ENCODE measurements around the gene PLA2G4A.

Gene PLA2G4A

DNA sequence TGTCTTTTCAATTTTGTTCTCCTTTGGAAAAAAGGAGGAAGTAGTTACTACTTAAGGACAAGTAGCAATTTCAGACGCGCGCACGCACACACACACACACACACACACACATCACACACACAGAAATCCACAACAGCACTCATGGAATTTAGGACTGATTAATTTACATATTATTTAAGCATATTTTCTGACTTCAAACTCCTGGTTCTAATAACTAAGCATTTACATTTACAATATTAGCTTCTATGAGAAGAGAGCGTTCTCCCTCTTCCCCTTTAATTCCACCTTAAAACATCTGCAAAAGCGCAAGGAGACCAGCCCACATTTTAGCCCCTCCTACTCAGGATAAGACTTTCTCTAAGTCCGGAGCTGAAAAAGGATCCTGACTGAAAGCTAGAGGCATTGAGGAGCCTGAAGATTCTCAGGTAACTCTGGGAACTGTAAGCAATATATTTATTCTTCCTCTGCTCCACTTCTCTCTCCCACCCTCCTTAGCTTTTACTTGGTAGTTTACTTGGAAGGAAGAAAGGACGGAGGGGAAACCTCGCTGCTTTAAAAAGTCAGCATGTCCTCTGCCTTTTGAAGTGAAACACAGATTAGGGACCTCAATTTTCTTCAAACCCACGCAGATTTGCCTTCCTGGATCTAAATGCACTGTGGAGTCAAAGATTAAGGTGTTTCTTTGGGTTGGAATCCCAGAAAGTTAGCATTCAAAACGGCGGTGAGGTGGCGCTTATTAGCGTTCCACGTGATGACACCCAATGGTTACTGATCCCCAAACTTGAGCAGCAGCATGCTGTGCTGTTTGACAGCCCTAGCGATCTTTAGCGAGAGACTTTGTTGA, at the start of gene PLA2G4A:
Gene PLA2G4A (plus strand): TSS at position 339 of the 844 bp plus-strand sequence. CDS start 25,406 bp downstream, outside the sequence.
- DNase-seq, result no peak

DNA sequence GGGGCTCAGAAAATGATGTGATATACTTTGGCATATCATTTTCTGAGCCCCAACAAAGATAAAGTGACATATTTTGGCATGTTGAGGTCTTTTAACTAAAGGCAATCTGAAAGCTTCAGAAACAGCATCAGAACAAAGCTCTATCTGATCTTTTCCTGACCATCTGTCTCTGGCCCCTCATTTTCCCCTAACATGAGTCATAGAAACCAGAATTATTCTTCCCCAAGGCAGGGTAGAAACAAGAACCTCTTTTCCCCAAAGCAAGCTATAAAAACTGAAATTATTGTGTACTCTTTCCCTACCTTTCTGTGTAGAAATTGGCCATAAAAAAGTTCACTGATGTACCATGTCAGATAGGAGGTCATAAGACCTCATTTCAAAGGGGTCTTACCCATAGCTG, 48.7 kb upstream of the PLA2G4A start:
- DNase-seq, result no peak

DNA sequence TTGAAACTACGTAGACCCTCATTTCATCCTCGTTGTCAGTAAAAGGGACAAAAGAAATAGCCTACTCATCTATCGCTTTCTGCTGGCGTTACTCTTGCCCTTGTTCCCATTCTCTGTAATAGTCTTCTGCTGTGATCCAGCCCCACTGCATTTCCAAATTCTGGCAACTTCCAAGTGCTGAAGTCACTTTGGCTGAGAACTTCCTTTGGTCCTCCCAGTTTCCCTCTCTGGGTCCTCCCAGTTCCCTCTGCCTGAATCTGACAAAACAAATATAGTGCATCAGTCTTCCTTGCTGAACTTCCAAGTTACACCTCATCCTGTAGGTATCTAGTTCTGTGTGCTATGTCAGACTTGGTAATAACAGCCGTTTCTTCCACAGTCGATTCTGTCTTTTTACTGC, 47.0 kb upstream of the PLA2G4A start:
- DNase-seq, result no peak

DNA sequence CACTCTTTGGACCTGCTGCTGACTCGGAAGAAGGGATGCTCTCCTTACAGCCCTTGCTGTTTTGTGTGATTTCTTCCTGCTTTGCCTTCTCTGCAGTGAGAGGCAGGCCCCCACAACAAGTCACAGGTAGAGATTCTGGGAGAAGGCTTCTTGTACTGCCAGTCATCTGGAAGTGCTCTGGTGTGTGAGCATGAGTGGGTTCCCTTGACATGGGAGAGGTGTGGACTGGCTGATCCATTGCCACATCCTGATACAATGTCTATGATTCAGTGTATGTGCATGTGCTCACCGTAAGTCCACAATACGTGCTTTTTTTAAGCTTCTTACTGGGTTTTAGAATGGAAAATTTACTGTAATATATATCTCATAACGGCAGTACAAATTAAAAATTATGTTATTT, 46.0 kb upstream of the PLA2G4A start:
- no peak for DNase-seq

DNA sequence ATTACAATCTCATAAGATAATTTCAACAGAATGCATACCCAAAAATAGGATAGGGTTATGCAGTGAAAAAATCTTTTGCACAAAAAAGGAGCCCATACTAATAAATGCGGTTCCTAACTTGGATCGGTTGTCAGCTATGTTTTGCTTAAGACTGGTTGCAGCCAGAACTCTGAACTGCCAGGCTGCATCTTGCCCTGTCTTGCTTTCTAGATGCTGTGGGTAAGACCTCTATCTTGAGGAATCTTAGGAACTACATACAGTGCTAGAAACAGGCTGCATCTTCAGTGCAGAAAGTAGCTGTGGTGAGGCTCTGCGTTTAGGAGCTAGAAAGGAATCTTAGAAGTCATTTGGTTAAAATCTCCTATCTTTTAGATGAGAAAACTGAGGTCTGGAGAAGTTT, 45.6 kb upstream of the PLA2G4A start:
- DNase-seq, result no peak

DNA sequence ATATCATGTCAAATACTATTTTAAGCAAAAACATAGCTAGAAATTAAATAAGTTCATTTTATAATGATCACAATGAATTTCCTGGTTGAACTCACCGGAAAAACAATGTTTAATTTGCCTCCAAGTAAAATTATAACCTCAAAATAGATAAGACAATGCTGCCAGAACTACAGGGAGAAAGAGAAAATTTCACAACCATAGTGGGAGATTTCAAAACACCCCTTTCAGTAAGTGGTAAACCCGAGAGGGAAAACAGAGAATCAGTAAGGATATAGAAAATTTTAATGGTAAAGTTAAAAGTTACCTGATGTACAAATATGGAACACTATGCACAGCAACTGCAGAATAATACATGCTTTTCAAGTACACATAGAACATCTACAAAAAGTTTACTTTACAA, 43.2 kb upstream of the PLA2G4A start:
- no peak for DNase-seq

DNA sequence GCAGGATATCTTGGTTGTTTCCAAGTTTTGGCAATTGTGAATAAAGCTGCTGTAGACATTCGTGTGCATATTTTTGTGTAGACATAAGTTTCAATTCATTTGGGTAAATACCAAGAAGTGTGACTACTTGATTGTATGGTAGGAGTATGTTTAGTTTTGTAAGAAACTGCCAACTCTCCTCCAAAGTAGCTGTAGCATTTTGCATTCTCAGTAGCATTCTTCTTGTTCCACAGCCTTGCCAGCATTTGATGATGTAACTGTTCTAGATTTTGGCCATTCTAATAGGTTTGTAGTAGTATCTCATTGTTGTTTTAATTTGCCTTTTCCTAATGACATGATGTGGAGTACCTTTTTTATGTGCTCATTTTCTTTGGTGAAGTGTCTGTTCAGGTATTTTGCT, 38.6 kb upstream of the PLA2G4A start:
- no peak for DNase-seq

DNA sequence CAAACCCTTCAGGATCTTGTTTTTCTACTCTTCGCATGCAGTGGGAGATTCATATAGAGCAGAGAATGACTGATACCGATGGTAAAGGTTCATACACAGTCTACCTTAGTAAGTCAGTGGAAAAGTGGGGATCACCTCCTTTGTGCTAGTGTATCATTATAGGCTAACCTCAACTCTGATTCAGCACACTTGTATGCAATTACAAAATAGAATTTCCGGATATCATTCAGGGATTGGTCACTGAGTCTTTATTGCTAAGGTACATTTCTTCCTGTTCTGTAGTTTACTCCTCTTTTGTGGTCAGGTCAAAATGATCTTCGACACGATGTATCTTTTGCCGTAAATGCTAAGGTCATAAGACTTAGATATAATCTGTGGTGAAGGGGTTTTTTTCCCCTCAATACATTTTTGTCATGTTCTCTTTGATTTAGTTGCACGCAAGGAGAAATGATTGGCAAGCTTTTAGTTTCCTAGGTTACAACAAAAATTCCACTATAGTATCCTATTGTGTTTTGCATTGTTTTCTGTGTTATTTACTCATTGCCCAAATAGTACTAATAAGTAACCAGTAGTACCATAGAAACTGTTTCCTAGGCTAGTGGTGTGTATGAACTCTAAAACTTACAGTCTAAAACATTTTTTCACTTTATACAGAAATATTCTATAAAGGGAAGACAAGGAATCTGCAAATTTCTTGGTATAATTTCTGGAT, 35.7 kb upstream of the PLA2G4A start:
- DNase-seq, result no peak

DNA sequence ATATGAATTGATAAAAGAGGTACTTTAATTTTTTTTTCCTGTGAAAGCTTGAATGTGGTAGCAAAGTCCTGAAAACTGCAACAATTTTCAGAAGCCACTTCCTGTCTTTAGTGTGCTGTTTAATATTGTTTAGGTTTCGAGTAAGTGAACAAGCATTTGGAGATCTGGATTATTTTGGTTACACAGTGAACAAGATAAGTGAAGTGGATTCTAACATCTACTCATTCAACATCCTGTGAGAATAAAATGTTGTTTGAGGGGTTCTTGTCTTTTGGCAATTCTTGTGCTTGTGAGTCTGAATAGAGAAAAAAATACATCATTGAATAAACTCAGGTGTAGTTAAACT, 35.2 kb upstream of the PLA2G4A start:
- DNase-seq, result no peak

DNA sequence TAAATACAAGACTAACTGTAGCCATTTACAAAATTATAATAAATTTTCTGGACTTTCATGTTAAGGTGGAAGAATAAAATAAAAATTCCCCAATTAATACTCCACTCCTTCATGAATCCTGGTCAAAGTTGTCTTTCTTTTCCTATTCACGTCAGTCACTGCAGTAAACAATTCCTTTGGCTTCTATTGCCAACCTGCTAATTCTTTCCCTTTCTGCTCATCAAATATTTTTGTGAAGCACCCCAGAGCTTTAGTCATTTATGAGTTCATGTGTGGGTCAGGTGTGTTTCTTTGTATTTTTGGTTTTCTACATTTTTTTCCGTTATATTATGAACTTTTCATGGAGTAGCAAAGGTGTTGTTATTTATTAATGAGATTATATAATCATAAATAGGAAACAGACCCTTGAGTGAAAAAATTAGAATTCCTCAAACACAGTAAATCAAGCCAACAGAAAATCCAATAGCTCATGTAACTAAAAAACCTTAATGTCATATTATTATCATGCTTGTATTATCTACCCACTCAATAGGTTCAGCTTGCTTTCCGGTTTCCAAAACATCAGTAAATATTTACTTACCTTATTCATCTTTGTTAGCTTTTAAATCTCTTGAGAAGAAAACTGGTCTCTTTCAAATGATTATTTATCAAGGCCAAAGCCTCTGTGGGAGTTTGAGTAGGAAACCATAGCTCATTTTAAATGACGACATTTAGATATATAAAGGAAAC, 29.6 kb upstream of the PLA2G4A start:
- no peak for DNase-seq

DNA sequence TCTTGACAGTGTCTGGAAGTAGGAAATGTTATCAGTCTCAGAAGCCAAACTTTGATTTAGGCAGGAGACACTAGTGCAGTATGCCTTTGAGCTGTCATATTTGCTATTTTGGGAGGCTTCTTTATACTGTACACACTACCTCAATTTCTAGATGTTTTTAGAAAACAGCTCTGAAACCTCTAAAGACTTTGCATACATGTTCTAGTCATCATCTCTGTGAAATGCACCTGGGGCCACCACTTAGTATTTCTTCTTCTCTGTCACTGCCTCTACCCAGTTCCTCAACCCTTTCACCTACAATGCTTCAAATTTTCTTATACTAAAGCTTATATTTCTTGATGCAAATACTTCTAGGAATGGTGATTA, 29.1 kb upstream of the PLA2G4A start:
- no peak for DNase-seq

DNA sequence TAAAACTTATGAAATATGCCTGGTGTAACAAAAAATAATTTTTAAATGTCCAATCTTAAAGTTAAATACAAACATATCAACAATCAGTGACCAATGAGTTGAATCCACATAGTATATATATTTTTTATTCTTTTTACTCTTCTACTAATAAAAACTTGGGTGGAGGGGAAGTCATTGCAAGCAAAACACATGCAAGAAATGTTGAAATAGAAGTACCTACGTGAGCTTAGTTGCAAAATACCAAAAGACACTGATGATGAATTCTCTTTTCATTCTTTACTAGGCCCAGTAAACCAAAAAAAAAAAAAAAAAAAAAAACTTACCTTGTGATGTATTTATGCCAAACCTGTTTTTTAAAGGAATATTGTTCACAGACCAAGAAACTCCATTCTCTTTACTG, 26.4 kb upstream of the PLA2G4A start:
- no peak for DNase-seq

DNA sequence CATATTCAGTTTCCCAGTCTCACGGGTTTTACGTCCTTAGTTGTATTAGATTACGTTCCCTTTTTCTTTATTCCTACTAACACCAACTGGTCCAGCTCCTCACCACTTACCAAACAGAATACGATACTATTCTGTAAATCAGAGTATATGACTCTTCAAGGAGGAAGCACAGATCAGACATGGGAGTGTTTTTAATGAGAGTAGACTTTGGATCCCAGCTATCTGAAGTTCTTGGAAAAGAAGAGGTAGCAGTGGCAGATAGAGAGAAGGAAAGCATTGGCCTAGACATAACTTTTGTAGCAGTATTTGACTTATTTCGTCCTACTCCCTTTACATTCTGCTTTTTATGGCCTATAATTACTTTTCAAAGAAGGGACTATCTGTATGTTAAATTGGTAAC, 24.1 kb upstream of the PLA2G4A start:
- DNase-seq, result no peak

DNA sequence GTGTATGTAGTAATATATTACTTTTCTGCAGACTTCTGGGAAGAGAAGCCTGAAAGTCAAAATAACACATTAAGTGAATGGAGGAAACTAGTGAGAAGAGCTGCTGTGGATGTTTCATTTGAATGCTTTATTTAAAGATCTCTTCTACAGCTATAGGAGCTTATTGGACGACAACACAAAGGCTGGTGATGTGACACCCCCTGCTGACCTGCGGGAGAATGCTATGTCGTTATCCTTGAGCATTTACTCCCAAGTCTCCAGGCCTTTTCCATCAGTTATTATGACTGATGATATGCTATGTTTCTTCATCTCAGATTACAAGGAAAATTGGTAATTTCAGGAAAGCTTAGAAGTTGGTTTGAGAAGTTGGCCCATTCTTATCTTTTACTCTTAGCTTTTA, 22.3 kb upstream of the PLA2G4A start:
- no peak for DNase-seq

DNA sequence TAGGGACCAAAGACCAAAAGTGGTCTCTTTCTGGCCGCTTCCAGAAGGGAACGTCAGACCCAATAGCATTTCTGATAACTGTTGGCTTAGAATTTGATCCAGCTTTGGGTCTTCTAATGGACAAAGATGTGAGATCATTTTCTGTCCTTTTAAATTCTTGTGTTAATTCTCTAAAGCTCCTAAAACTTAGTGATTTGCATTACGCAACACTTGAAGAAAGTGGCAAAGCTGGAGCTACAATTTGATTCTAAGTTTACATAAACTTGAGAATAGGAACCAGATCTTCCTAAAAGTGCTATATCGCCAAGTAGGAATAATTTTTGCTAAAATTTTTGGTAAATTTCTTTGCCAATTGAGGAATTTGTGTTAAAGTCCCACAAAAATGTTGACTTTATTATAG, 21.6 kb upstream of the PLA2G4A start:
- no peak for DNase-seq

DNA sequence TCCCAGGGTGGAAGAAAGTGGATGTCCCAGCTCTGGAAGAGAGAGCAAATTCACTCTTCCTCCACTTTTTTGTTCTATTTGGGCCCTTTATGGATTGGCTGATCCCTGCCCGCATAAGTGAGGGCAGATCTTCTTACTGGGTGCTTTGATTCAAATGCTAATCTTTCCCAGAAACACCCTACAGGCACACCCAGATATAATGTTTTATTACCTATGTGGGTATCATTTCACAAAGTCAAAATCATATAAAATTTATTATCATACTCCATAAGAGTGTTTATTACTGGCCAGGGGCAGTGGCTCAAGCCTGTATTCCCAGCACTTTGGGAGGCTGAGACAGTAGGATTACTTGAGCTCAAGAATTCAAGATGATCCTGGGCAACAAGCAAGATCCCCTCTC, 16.9 kb upstream of the PLA2G4A start:
- no peak for DNase-seq

DNA sequence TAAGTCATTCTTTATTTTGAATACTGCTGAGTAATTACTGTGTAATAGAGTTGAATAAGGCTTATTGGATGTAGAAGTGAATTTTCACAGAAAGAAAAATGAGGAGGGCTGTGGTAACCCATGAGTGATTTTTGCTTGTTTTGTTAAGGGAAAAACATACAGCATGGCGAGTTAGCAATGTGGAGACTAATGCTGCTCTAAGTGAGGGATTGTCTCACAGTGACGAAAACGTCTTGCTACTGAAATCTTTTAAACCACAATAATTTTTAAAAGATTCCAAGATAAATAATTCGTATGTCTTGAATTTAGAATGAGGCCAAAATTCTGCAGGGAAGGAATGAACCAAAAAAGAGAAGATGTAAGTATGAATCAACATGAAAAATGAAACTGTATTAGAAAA, 16.2 kb upstream of the PLA2G4A start:
- no peak for DNase-seq

DNA sequence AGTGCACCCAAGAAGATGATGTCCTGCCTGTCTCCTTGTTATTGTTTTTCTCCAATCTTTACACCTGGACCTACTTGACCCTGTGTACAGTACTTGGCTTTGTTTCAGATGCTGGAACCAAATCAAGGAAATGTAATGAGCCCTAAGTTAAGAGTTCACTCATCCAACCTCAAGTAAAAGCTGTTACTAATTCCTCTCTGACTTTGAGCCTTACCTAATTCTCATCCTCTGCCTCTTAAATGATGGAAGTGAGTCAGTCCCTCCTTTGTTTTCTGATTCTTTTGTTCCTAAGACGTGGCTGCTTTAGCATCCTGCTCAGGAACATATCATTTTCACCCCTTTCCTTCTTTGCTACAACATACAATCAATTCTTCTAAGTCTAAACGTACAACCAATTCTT, 15.3 kb upstream of the PLA2G4A start:
- DNase-seq, result no peak

DNA sequence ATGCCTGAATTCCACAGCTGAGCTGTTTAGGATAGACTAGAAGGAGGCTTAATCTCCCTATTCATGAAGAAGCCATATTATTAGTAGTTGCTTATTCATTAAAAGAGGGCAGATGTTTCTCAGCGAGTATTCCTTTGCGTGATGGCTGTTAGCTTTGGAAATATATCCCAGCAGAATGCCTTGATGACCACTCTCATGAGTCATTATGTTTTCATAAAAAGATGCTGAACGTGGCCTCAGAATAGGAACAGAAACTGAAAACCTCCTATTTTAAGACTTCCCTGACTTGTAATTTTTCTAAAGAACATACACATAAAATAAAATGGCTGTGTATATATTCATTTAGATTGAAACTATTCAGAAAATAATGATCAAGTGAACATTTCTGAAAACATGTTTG, 9.6 kb upstream of the PLA2G4A start:
- DNase-seq, result no peak

DNA sequence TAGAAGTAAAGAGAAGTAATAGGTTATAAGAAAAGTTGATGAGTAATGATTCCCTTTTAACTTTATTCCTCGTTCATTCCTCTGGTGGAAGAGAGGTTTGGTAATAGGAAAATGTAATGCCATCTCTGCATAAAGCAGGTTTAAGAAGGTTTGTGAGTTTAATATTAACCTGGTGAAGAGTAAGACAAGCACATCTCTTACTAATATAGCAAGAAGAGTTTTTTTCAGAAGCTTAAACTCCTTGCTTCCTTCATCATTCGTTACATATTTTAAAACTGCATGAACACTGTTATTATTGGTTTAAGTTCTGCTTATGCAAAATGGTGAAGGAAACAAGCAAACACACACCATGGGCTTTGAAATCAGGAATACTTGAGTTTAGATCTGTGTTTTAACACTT, 9.2 kb upstream of the PLA2G4A start:
- no peak for DNase-seq

DNA sequence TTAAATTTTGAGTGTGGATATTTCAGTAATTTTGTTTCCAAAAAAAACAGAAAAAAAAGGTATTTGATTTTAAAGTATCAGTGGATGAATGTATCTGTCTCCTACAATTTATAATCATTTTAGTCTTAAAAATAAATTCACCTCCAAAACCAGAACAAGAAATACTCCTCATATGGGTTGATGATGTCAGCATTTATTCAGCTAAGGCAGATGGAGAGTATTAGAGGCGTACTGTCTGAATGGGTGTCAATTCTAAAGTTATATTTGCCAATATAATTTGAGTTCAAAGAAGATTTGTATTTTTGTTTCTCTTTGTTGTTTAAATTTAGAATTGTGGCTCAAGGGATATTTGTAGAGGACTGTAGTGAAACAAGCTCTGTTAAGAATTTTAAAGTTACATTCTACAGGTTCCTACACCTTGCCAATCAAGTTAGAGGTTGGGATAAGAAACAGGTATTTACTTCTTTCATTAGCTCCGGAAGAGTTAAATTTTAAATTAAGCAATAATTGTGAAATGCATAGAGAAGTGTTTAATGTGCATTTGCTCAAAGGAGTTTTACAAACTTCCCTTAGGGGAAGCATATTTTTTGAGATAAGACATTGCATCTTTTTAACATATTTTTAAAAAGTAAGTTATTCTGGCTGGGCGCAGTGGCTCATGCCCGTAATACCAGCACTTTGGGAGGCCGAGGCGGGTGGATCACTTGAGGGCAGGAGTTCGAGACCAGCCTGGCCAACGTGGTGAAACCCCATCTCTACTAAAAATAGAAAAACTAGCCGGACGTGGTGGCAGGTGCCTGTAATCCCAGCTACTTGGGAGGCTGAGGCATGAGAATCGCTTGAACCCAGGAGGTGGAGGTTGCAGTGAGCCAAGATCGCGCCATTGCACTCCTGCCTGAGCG, 1.2 kb downstream of the PLA2G4A start:
- DNase-seq, result no peak

DNA sequence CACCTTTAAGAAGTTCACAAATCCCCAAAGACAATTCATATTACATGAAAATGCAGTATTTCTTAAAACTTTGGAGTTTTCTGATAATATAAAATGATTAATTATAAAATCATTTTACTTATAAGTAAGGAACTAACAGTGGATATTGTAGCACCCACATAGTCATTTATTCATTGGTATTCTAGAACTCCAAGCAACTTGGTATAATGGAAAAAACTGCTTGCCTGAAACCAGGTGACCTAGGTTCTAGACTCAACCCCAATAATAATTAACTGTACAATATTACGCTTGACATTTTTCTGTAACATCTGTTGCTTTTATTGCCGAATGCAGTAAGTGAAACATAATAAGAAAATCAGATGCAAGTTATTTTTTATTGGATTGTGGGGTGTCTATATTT, 2.4 kb downstream of the PLA2G4A start:
- no peak for DNase-seq

DNA sequence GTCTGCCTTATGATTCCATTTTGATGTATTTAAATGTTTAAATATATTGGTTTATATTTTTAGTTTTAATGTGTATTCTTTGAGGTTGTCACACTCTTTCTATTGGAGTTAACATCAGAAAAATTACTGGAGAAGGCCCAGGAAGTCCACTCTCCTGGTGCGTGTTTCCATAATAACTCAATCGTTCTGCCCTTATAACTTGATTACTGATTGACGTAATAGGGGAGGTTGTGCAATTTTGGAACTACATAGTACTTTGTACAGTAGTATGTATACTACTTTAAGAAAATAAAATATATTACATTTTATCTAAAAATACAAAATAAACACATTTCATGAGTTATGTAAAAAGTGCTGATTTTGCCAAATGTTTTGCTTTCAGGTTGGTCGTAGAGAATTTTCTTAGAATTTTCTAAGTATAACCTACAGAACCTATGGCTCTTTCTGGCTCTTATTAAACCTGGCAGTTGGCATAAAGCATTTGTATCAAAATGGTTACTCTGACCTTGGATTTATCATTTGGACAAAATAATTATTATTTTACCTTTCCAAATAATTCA, 5.7 kb downstream of the PLA2G4A start:
- no peak for DNase-seq
